Activated CD4-positive, alpha-beta T cell treated with anti-CD3 and anti-CD28 coated beads, Interleukin-2, amount 50 U/mL, for 48 hours (primary cell): ENCODE measurements around the gene CNOT3.
"Not testable (repeated sequence)": the region's sequence is repeated elsewhere in the genome, so short reads cannot be mapped to it uniquely, and the experiment has no call there.

ENCODE experiments used
- DNase-seq, 2 experiments: peaks; one replicate each; pipeline ENCODE4 v3.0.0-alpha.2; 2020

CNOT3 gene

DNA sequence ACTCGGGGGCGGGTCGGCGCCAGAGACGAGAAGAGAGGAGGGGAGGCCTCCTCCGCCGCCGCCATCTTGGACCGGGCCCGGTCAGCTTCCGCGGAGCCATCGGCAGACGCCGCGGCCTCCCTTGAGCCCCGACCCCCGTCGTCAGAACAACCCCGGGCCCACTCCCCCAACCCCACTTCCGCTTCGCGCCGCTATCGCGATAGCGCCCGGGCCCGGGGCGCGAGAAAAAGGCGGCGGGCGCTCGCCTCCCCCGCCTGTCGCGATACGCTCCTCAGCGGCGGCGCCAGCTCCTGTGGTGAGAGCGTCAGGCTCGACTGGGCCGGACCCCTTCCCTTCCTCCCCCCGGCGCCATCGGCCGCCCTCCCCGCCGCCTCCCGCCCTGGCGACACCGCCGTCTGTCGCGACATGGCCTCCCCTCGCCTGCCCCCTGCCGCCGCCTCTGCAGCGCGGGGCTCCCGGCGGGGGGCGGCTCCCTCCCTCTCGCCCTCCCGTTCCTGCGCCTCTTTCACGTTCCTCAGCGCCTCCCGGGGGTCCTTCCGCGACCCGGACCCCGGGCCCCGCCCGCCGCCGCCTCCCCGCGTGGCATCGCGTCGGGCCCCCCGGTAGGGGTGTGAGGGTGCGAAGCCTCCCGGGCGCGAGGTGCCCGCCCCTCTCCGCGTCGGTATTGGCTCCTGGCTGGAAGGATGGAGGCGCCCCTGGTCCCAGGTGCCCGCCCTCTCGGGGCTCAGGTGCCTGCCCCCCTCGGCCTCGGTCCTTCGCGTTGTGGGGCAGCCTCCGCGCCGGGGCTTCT lies at the start of gene CNOT3:
Gene CNOT3, plus strand, starts transcription at position 64 of the 790 bp plus-strand sequence. CDS start 5,217 bp downstream, outside the sequence.
- peak; percentile 27 to 30 for DNase-seq

GRCh38 chr19:54094426-54095000 lies 43.0 kb upstream of the CNOT3 start:
- no peak for DNase-seq

DNA sequence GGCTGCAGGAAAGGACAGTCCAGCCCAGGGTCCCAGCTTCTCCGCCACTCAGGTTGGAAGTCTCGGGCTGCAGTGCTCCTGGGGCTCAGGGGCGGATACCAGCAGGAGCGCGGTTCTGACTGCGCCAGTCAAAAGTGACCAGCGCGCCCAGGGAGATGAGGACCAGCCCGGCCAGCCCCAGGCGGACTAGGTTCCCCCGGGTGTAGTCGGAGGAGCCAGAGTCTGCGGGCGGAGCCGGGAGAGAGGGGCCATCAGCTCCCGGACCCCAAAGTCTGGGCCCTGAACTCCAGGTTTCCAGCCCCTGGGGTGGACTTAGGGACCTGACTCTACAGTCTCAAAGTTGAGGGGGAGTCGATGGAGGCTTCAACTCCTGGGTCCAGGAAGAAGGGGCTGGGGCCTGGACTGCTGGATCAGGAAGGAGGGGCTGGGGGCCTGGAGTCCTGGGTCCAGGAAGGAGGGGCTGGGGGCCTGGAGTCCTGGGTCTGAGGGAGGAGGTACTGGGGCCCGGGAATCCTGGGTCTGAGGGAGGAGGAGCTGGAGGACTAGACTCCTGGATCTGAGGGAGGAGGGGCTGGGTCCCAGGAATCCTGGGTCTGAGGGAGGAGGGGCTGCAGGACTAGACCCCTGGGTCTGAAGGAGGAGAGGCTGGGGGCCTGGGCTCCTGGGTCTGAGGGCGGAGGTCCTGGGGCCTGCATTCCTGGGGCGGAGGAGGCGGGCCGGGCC lies 42.3 kb upstream of the CNOT3 start:
- no peak for DNase-seq

DNA sequence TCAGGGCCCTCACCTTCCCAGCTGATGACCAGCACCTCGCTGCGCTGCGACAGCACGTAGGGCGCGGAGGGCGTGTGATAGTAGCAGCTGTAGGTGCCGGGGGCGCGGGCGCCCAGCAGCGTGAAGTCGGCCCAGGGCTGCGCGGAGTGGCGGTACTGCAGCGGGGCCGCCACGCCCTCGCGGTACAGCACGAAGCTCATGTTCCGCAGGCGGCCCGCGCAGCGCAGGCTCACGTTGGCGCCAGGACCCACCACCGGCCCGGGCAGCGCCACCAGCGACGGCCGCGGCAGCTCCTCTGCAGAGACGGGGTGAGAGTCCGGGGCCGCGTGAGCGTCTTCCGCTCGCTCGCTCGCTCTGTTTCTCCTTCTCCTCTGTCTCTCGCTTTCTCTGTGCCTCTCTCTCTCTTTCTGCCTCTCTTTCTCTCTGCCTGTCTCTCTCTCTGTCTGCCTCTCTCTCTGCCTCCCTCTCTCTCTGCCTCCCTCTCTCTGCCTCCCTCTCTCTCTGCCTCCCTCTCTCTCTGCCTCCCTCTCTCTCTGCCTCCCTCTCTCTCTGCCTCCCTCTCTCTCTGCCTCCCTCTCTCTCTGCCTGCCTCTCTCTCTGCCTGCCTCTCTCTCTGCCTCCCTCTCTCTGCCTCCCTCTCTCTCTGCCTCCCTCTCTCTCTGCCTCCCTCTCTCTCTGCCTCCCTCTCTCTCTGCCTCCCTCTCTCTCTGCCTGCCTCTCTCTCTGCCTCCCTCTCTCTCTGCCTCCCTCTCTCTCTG lies 41.5 kb upstream of the CNOT3 start:
- DNase-seq, result peak; percentile 43 to 53

GRCh38 chr19:54096617-54097106 lies 40.9 kb upstream of the CNOT3 start:
- DNase-seq, result no peak

DNA sequence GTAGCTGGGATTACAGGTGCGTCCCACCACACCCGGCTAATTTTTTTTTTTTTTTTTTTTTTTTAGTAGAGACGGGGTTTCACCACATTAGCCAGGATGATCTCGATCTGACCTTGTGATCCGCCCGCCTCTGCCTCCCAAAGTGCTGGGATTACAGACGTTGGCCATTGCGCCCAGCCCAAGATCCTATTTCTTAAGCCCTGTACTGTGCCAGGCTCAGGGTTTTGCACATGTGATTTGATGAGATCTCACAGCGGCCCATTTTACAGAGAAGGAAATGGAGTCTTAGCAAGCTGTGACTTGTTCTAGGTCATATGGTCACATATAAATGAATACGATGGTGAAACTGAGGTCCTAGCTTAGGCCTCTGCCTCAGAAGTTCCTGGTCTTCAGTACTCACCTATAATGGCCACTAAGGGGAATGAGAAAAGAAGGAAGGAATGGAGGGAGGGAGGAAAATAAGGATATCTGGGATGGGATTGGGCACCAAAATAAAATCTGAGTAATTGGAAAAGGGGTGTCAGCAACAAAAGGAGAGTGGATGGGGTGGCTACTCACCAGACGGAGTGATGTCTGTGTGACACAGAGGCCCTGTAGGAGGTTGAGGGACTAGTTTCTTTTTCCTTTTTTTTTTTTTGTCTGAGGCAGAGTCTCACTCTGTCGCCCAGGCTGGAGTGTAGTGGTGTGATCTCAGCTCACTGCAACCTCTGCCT lies 38.2 kb upstream of the CNOT3 start:
- DNase-seq, result no peak

GRCh38 chr19:54099903-54100255 lies 37.7 kb upstream of the CNOT3 start:
- DNase-seq, result not testable (repeated sequence)

DNA sequence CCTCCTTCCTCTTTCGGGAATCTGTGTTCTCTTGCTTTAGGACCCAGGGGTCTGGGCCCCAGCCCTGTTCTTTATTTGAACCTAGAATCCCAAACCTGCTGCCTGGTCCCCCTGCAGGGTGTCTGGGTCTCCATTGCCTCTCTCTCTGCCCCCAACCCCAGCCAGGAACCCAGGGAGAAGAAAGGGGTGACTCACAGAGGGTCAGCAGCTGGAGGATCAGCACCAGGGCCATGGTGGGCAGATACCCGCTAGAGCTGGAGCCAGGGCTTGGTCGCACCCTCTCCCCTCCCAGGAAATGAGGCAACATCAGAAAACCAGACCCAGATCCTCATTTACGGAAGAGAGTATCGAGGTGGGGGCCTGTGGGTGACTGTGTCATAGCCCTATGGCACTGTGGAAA lies 37.0 kb upstream of the CNOT3 start, which contains the start of gene OSCAR:
Gene OSCAR, minus strand, starts transcription at position 243 of the 400 bp plus-strand sequence. Its CDS starts 11 bp downstream, at position 232.
- no peak for DNase-seq

- DNase-seq, result peak; percentile 95 to 96
Observed at GRCh38 chr19:54102421-54103169, 35.0 kb upstream of the CNOT3 start, which contains the start of gene NDUFA3. Gene NDUFA3 (plus strand): TSS chr19:54102855. CDS start chr19:54102879, 24 bp downstream.

- DNase-seq, result no peak
Observed at GRCh38 chr19:54104998-54105715, 32.4 kb upstream of the CNOT3 start.

GRCh38 chr19:54105796-54106195 lies 31.8 kb upstream of the CNOT3 start:
- no peak for DNase-seq

- no peak for DNase-seq
Observed at GRCh38 chr19:54106716-54107115, 30.8 kb upstream of the CNOT3 start.

GRCh38 chr19:54107876-54108490 lies 29.6 kb upstream of the CNOT3 start:
- DNase-seq, result no peak

GRCh38 chr19:54108496-54108895 lies 29.1 kb upstream of the CNOT3 start:
- DNase-seq, result no peak

DNA sequence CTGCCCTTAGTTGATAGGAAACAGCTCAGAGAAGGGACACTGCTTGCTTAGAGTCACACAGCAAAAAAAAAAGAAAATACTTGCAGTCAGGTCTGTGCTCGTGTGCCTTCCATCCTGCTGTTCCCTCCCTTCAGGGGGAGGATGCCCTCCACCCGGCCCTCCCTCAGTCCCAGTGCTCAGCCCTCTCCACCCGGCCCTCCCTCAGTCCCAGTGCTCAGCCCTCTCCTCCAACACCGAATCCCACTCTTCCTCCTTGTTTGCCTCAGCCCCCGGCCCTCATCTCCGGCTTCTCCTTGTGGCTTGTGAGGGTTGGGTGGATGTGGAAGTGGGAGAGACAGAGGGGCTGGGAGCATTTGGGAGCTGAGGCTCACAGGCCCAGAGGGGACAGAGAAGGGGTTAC lies 27.9 kb upstream of the CNOT3 start:
- DNase-seq, result no peak

GRCh38 chr19:54114340-54115108 lies 23.0 kb upstream of the CNOT3 start:
- peak; percentile 49 to 59 for DNase-seq

DNA sequence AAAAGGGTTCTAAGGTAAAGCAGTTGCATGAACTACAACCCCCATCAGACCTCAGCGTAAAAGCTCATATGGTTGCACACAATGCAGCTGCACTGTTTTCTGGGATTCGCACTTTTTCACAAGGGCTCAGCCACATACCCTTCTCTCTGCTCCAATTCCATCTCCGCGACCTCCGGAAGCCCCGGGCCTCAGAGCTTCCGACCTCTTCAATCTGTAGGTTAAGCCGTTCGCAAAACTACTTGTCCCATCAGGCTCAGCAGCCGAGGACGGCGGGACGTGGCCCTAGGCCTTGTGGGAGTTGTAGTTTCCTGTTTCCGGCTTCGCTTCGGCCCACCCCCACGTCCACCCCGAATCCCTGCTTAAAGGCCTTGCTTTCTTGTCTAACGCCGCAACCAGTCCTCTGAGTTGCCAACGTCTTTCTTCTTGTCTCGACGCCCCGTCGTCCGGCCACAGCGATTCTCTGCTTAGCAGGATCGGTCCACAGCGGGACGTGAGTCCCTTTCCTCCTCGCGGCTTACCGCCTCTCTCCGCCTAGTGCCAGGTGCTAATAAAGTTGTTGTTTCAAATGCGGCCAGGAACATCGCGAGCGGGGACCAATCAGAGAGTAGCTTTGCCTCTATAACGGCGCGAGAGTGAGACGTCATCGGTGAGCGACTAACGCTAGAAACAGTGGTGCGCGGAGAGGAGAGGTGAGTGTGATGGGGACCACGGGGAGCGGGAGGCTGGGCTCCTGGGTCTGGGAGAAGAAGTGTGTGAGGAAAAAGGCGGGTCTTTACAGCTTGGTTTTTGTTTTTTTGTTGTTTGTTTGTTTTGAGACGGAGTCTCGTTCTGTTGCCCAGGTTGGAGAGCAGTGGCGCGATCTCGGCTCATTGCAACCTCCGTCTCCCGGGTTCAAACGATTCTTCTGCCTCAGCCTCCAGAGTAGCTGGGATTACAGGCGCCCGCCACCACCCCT lies 22.2 kb upstream of the CNOT3 start, which contains the start of the genes PRPF31 and TFPT:
Gene PRPF31, plus strand, starts transcription at position 646 of the 955 bp plus-strand sequence. CDS start 2,525 bp downstream, outside the sequence.
Gene TFPT, minus strand, starts transcription at position 549 of the 955 bp plus-strand sequence. Its CDS starts 388 bp downstream, at position 161.
- peak; percentile 96 to 97 for DNase-seq

DNA sequence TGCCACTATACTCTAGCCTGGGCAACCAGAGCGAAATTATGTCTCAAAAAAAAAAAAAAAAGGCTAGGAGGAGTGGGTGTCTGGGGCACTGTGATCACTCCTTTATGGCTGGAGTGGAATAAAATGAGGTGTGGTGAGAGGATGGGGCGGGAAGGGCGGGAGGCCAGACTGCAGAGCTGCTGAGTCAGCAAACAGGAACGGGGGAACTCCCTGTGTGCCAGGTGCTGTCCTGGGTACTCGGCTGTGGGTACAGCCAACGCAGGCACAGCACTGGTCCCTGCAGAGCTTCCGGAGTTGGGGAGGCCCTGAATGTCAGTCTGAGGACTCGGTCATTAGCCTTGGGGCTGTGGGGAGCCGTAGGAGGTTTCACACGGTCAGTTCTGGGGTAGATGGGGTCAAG lies 16.3 kb upstream of the CNOT3 start:
- no peak for DNase-seq
